Fibroblast of lung (primary cell): Measurements from ENCODE around the gene PAFAH1B1.

ENCODE experiments used
- CTCF ChIP-seq, 2 donors: IDR thresholded peaks in 1 of 2; conservative IDR thresholded peaks in 1 of 2; 1 replicate in 1 of 2; 2 replicates in 1 of 2; pipeline ENCODE4 v1.5.1; 2011 to 2012; ENCODE audit warnings: low read length in 2 of 2, control low read depth in 1 of 2, inconsistent platforms in 1 of 2, low read depth in 1 of 2, mild to moderate bottlenecking in 1 of 2
- EZH2 ChIP-seq: IDR thresholded peaks from 2 replicates; pipeline ENCODE4 v1.5.1; 2012; ENCODE audit warnings: low read length, control low read depth, mild to moderate bottlenecking; ENCODE audit errors: missing control alignments

DNA sequence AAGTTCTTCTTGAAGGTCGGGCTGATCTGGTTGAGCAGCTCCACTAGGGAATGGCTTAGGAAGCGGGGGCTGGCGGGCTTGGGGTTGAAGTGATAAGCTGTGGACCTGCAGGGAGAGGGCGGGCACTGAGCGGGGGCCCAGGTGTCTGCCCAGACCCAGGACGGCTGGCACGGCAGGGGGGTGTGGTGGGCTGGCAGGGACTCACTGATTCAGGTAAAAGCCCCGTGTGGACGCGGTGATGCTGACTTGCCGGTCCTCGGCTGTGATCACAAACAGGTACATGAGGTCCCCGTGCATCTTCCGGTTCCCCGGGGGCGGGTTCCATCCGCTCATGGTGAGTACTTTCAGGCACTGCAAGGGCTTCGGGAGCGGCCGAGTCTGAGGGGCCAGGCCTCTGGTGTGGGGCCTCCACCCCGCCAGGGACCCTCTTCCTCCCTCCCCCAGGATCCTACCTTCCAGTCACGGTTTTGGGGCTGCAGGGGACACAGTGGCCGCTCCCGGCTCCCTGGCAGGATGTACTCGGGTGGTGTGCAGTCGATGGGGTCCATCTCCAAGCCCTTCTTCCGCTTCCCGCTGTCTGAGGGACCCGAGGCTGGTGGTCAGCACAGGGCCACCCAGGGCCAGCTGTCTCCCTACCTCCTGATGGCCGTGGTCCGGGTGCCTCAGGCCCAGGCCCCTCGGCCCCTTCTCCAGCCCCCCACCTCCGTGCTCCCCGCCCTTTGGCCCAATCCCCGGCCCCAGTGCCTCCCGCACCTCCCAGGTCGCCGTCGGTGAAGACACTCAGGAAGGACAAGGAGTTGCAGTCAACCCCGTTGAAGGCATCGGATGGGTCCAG, 107.9 kb downstream of the PAFAH1B1 start:
- no peak for TF ChIP-seq CTCF (conservative IDR thresholded peaks at IDR 0.05 in 1 of 2, IDR thresholded peaks at IDR 0.05 in 1 of 2; ENCODE audit: low read depth in 1 of 2, low read length in 2 of 2)
- TF ChIP-seq EZH2: no peak
